ENCODE results near the gene OXNAD1. TPM values are rescaled to one million over a fixed set of nuclear protein-coding genes. Genes with fewer than 3 reads are reported as not detected.

The OXNAD1 gene
- total RNA-seq, 1 experiment from 2014 or later, result 23.7 TPM

GRCh38 chr3:16229681-16230080 is 35.3 kb upstream of the OXNAD1 start:
- no peaks in the 10 kb centered on the region for H3K27me3 ChIP-seq (ENCODE audit: insufficient read depth, low read length)
- Mint-ChIP-seq H3K9me3 (no peaks in the 10 kb centered on the region; a peak in 1 of 5 replicates), H3K4me3 (no peak overlapping the region), H3K4me1 (peaks cover 2 to 3% of the 10 kb centered on the region in 2 experiments; a peak in 1 of 4 replicates), H3K27me3 (ENCODE audit: low read depth) (peaks cover 3% of the 10 kb centered on the region; the same call in 1 of the 2 replicates), H3K36me3 (ENCODE audit: insufficient read depth in 1 of 3, low read depth in 3 of 3) (no peaks in the 10 kb centered on the region), H3K27ac (no peak overlapping the region)
- no peak overlapping the region for H4K5ac ChIP-seq (ENCODE audit: insufficient read length, low read depth, low read length)
- H3K79me2 ChIP-seq (ENCODE audit: insufficient read depth, low read length), result no peaks in the 10 kb centered on the region
- no peak overlapping the region for H2BK5ac ChIP-seq (ENCODE audit: insufficient read length, low read length)
- H4K91ac ChIP-seq (ENCODE audit: insufficient read length, low read depth, low read length), result no peak overlapping the region
- no peaks in the 10 kb centered on the region for H3K79me1 ChIP-seq (ENCODE audit: insufficient read depth, low read depth, low read length, poor library complexity, severe bottlenecking)
- no peak overlapping the region for H2AFZ ChIP-seq (ENCODE audit: low read length)
- H3K23ac ChIP-seq (ENCODE audit: insufficient read length, low read depth, low read length), result no peak overlapping the region
- H3K4me2 ChIP-seq (ENCODE audit: insufficient read depth, insufficient read length, low read length), result no peak overlapping the region
- no peak overlapping the region for H3K18ac ChIP-seq (ENCODE audit: insufficient read length, low read depth, low read length)
- no peak for TF ChIP-seq CTCF (conservative IDR thresholded peaks at IDR 0.05)
- no peak overlapping the region for H3K9ac ChIP-seq (ENCODE audit: extremely low read depth, insufficient read length, low read length)
- no peak overlapping the region for H2BK12ac ChIP-seq (ENCODE audit: insufficient read length, low read depth, low read length)
- no peak overlapping the region for H2BK20ac ChIP-seq (ENCODE audit: low read depth, low read length, poor library complexity, severe bottlenecking)
- H3K23me2 ChIP-seq (ENCODE audit: insufficient read length, low read depth, low read length, poor library complexity, severe bottlenecking), result no peaks in the 10 kb centered on the region
- peaks cover 2% of the 10 kb centered on the region; the same call in 1 of the 2 replicates for H3K4me1 ChIP-seq (ENCODE audit: insufficient read depth, low read length)
- H4K8ac ChIP-seq (replicated peaks; ENCODE audit: insufficient read length, low read depth, low read length), result no peak overlapping the region
- H2BK15ac ChIP-seq (ENCODE audit: low read depth, low read length), result no peak overlapping the region
- no peak overlapping the region for H3K4ac ChIP-seq (ENCODE audit: low read depth, low read length)
- no peak overlapping the region for H3K56ac ChIP-seq (ENCODE audit: insufficient read length, low read depth, low read length)
- H2BK120ac ChIP-seq (ENCODE audit: low read depth, low read length, poor library complexity, severe bottlenecking), result no peak overlapping the region
- H3T11ph ChIP-seq (ENCODE audit: low read length), result no peak overlapping the region
- H3K14ac ChIP-seq (ENCODE audit: insufficient read depth, low read length), result no peak overlapping the region
- H4K20me1 ChIP-seq (ENCODE audit: control insufficient read depth, insufficient read depth, insufficient read length), result no peaks in the 10 kb centered on the region
- no peak overlapping the region for H2AK5ac ChIP-seq (ENCODE audit: insufficient read length, low read length)
- H3K9me3 ChIP-seq (ENCODE audit: control insufficient read depth, low read depth, low read length), result no peaks in the 10 kb centered on the region
- H3K27ac ChIP-seq (ENCODE audit: insufficient read length, low read depth, low read length), result no peak overlapping the region
- no peak for DNase-seq
